GM21576 (cell line): ENCODE data around the gene GJC3.
"Not testable (repeated sequence)": the region's sequence is repeated elsewhere in the genome, so short reads cannot be mapped to it uniquely, and the experiment has no call there.

Experiments used
- ATAC-seq: cut with Tn5 transposase; IDR thresholded peaks from one replicate; pipeline ENCODE4 v1.9.1; 2021; ENCODE audit warnings: mild to moderate bottlenecking, moderate library complexity; ENCODE audit not compliant: unreplicated experiment

The GJC3 gene

GRCh38 chr7:99928994-99929729, at the start of gene GJC3:
GJC3 (minus strand) TSS chr7:99929620; CDS start chr7:99929620, 0 bp downstream.
- ATAC-seq, result no peak

GRCh38 chr7:99976626-99977025, 47.2 kb upstream of the GJC3 start:
- no peak for ATAC-seq

GRCh38 chr7:99975782-99976521, 46.5 kb upstream of the GJC3 start, which contains the start of gene AZGP1:
AZGP1 (minus strand) TSS chr7:99976031; CDS start chr7:99976020, 11 bp downstream.
- no peak for ATAC-seq

GRCh38 chr7:99974681-99975080, 45.3 kb upstream of the GJC3 start:
- no peak for ATAC-seq

- ATAC-seq, result not testable (repeated sequence)
Measured at GRCh38 chr7:99973817-99974216, 44.4 kb upstream of the GJC3 start.

- no peak for ATAC-seq
Measured at GRCh38 chr7:99971242-99971641, 41.8 kb upstream of the GJC3 start.

GRCh38 chr7:99969813-99970212, 40.4 kb upstream of the GJC3 start:
- ATAC-seq, result not testable (repeated sequence)

- ATAC-seq, result no peak
Measured at GRCh38 chr7:99969298-99969697, 39.9 kb upstream of the GJC3 start.

GRCh38 chr7:99958564-99959227, 29.3 kb upstream of the GJC3 start:
- no peak for ATAC-seq

GRCh38 chr7:99955247-99955646, 25.8 kb upstream of the GJC3 start:
- no peak for ATAC-seq

- ATAC-seq, result not testable (repeated sequence)
Measured at GRCh38 chr7:99954643-99955042, 25.2 kb upstream of the GJC3 start.

- ATAC-seq, result no peak
Measured at GRCh38 chr7:99953649-99954048, 24.2 kb upstream of the GJC3 start.

GRCh38 chr7:99952649-99953048, 23.2 kb upstream of the GJC3 start:
- ATAC-seq, result not testable (repeated sequence)

GRCh38 chr7:99950819-99951218, 21.4 kb upstream of the GJC3 start:
- not testable (repeated sequence) for ATAC-seq

- ATAC-seq, result no peak
Measured at GRCh38 chr7:99949645-99950228, 20.3 kb upstream of the GJC3 start.

- ATAC-seq, result no peak
Measured at GRCh38 chr7:99947608-99948007, 18.2 kb upstream of the GJC3 start.

- no peak for ATAC-seq
Measured at GRCh38 chr7:99944497-99945070, 15.2 kb upstream of the GJC3 start.

- ATAC-seq, result no peak
Measured at GRCh38 chr7:99943641-99944496, 14.4 kb upstream of the GJC3 start.

GRCh38 chr7:99938296-99938695, 8.9 kb upstream of the GJC3 start:
- ATAC-seq, result no peak

- ATAC-seq, result not testable (repeated sequence)
Measured at GRCh38 chr7:99935009-99935408, 5.6 kb upstream of the GJC3 start.
